Ovary (tissue), 3 donors: ENCODE data around the gene FILIP1L.

ENCODE experiments used
- EP300 ChIP-seq: sonication (generic); formaldehyde crosslinking; IDR thresholded peaks from one replicate; pipeline ENCODE4 v1.6.1; 2017; ENCODE audit warnings: antibody characterized with exemption
- POLR2A ChIP-seq: fragments of 450-650 bp; IDR thresholded peaks from one replicate; pipeline ENCODE4 v1.6.1; 2017; ENCODE audit warnings: antibody characterized with exemption, mild to moderate bottlenecking, moderate library complexity
- TF ChIP-seq, protein P1 (sequence below), 3 donors: fragments of 450-650 bp in 2 of 3; fragments of 200-600 bp in 1 of 3; IDR thresholded peaks; one replicate each; pipeline versions ENCODE4 v1.5.1 to v1.8.0; 2016 to 2022; ENCODE audit warnings: antibody characterized with exemption in 3 of 3, mild to moderate bottlenecking in 1 of 3
- donor health status: DM: no; HTN: no; CAD: no.

DNA sequence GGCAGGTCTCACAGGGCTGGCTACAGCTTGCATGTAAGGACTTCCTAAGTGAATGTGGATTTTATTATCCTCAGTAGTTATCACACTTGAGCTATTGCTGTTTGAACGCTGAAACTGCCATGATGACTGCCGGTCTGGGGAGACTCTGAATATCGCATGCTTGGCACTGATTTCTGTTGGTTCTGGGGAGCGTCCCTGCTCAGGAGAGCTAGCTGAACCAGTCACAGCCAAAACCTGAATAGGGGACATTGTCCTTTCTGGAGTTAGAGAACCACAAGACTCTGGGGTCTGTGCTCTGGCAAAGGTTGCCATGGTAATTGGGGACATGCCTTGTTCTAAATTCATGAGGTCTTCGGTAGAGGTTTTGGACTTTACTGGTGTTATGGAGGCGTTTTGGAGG, 265.9 kb downstream of the FILIP1L start:
- TF ChIP-seq EP300 (no peak), POLR2A (no peak)
- TF ChIP-seq, protein P1, sequence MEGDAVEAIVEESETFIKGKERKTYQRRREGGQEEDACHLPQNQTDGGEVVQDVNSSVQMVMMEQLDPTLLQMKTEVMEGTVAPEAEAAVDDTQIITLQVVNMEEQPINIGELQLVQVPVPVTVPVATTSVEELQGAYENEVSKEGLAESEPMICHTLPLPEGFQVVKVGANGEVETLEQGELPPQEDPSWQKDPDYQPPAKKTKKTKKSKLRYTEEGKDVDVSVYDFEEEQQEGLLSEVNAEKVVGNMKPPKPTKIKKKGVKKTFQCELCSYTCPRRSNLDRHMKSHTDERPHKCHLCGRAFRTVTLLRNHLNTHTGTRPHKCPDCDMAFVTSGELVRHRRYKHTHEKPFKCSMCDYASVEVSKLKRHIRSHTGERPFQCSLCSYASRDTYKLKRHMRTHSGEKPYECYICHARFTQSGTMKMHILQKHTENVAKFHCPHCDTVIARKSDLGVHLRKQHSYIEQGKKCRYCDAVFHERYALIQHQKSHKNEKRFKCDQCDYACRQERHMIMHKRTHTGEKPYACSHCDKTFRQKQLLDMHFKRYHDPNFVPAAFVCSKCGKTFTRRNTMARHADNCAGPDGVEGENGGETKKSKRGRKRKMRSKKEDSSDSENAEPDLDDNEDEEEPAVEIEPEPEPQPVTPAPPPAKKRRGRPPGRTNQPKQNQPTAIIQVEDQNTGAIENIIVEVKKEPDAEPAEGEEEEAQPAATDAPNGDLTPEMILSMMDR (IDR thresholded peaks at IDR 0.05) = no peak
